ENCODE results near the gene RNF214. TPM values are rescaled to one million over a fixed set of nuclear protein-coding genes. Genes with fewer than 3 reads are reported as not detected.

RNF214 gene
- total and polyA plus RNA-seq, 2 donors (not counting 1 experiment from before 2014, with no cell fraction given), result 16.0 to 36.1 TPM

DNA sequence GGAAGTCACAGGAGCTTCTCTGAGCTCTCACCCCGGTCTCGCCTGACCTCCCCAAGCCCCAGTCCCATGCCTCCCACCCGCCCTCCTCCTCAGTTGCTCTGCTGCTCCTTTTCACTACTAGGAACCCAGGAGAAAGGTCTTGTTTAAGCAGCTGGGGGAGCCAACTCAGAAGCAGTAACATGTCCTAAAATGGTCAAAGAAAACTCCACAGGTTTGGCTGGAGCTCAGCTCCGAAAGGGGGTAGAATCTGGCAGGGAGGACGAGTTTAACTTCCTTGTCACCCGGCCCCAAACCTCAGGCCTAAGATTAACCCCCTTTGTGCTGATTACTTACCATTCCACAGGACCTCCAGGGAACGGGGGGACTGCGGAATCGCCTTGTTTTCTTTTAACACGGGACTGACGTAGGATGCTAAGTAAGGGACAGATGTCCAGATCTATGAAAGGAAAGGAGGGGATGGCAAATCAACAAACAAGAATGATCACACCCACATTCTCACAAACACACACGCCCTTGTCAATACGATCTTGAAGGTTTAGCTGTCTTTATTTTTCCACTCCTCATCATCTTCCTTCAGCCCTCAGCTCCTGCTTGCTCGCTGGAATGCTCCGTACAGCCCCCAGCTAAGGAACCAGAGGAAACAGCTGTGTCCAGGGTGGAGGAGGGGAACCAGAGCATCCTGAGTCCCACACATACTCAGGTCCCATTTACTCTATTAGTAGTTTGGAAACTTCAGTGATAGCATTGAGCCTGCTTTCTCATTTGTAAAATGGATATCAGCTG, 14.1 kb upstream of the RNF214 start:
- Histone ChIP-seq H3K4me2 (replicated peaks; ENCODE audit: low read depth, low read length, poor library complexity, severe bottlenecking) (no peak overlapping the region), H3K27ac (ENCODE audit: low read length in 2 of 2) (no peak overlapping the region), H4K20me1 (ENCODE audit: control insufficient read depth, insufficient read depth, low read length, poor library complexity, severe bottlenecking) (peaks cover 14% of the 10 kb centered on the region), H3K36me3 (replicated peaks in 1 of 2; ENCODE audit: control extremely low read depth in 1 of 2, control insufficient read depth in 1 of 2, extremely low read depth in 1 of 2, insufficient read depth in 2 of 2, low read length in 1 of 2) (peaks cover 5 to 86% of the 10 kb centered on the region in 2 experiments), H3K4me1 (ENCODE audit: control insufficient read depth in 2 of 2, insufficient read depth in 2 of 2, low read length in 2 of 2) (no peaks in the 10 kb centered on the region), H3K9ac (ENCODE audit: low read length) (no peak overlapping the region), H2AFZ (ENCODE audit: insufficient read depth, low read depth, low read length, poor library complexity, severe bottlenecking) (no peak overlapping the region), H3K27me3 (replicated peaks in 1 of 4; ENCODE audit: control extremely low read depth in 1 of 4, control insufficient read depth in 3 of 4, insufficient read depth in 4 of 4, low read length in 3 of 4) (no peaks in the 10 kb centered on the region), H3K9me3 (ENCODE audit: control extremely low read depth in 1 of 3, control insufficient read depth in 2 of 3, insufficient read depth in 1 of 3, low read length in 2 of 3) (no peaks in the 10 kb centered on the region), H3K79me2 (ENCODE audit: control insufficient read depth, insufficient read depth, low read length) (peaks cover 42% of the 10 kb centered on the region), H3K4me3 (ENCODE audit: control extremely low read depth in 1 of 5, extremely low read depth in 1 of 5, insufficient read depth in 1 of 5, low read depth in 2 of 5, low read length in 4 of 5) (no peak overlapping the region)
- ChIA-PET POLR2A (no interaction called here), CTCF (interaction anchor here (1.1 to 19.9 kb wide), 2 partner anchors 8 to 39 kb away, joined by 3 to 309 read pairs; partner anchors contain the start of gene SIDT2)
- H3K4me3 Mint-ChIP-seq, result no peak overlapping the region
- H3K9me3 Mint-ChIP-seq (ENCODE audit: insufficient read depth), result no peaks in the 10 kb centered on the region
- WGBS (ENCODE audit: insufficient coverage), result 97% methylated on average over 3 of the region's 15 CpGs
- ATAC-seq (ENCODE audit: low read depth) (no peak), DNase-seq (no peak)
- H3K4me1 Mint-ChIP-seq, result peaks cover 4% of the 10 kb centered on the region
- intact Hi-C loops (cut with micrococcal nuclease), result no loop called here
- H3K27me3 Mint-ChIP-seq, result no peaks in the 10 kb centered on the region
- peak overlapping the region; percentile 10 for H3K27ac Mint-ChIP-seq
- no peak for TF ChIP-seq EZH2 (IDR thresholded peaks at IDR 0.05; ENCODE audit: borderline replicate concordance, insufficient read depth, low read depth, low read length, poor library complexity, severe bottlenecking)
- TF ChIP-seq, protein P1, sequence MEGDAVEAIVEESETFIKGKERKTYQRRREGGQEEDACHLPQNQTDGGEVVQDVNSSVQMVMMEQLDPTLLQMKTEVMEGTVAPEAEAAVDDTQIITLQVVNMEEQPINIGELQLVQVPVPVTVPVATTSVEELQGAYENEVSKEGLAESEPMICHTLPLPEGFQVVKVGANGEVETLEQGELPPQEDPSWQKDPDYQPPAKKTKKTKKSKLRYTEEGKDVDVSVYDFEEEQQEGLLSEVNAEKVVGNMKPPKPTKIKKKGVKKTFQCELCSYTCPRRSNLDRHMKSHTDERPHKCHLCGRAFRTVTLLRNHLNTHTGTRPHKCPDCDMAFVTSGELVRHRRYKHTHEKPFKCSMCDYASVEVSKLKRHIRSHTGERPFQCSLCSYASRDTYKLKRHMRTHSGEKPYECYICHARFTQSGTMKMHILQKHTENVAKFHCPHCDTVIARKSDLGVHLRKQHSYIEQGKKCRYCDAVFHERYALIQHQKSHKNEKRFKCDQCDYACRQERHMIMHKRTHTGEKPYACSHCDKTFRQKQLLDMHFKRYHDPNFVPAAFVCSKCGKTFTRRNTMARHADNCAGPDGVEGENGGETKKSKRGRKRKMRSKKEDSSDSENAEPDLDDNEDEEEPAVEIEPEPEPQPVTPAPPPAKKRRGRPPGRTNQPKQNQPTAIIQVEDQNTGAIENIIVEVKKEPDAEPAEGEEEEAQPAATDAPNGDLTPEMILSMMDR (IDR thresholded peaks at IDR 0.05), result no peak

DNA sequence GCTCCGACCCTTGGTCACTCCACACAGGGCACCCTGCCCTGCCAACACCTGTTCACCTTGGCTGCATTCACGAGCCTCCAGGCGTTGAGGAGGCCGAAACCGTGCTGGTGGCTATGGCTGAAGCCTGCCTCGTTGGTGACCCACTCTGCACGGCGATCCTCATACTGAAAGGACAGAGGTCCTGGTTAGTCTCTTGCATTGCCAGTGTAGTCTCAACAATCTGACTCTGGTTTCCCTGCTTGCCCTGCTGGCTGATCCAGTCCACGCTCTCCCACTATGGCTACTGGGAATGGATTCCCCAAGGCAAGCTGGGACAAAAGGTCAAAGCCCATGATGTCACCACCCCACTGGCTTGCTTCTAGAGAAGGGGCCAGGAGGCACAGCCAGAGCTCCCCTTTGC, 13.5 kb upstream of the RNF214 start:
- Histone ChIP-seq H3K4me3 (ENCODE audit: control extremely low read depth in 1 of 5, extremely low read depth in 1 of 5, insufficient read depth in 1 of 5, low read depth in 2 of 5, low read length in 4 of 5) (no peak overlapping the region), H4K20me1 (ENCODE audit: control insufficient read depth, insufficient read depth, low read length, poor library complexity, severe bottlenecking) (peaks cover 16% of the 10 kb centered on the region), H3K27ac (ENCODE audit: low read length in 2 of 2) (no peak overlapping the region), H3K4me2 (replicated peaks; ENCODE audit: low read depth, low read length, poor library complexity, severe bottlenecking) (no peak overlapping the region), H3K9ac (ENCODE audit: low read length) (no peak overlapping the region), H3K36me3 (replicated peaks in 1 of 2; ENCODE audit: control extremely low read depth in 1 of 2, control insufficient read depth in 1 of 2, extremely low read depth in 1 of 2, insufficient read depth in 2 of 2, low read length in 1 of 2) (peaks cover 7 to 89% of the 10 kb centered on the region in 2 experiments), H2AFZ (ENCODE audit: insufficient read depth, low read depth, low read length, poor library complexity, severe bottlenecking) (no peak overlapping the region), H3K9me3 (ENCODE audit: control extremely low read depth in 1 of 3, control insufficient read depth in 2 of 3, insufficient read depth in 1 of 3, low read length in 2 of 3) (no peaks in the 10 kb centered on the region), H3K79me2 (ENCODE audit: control insufficient read depth, insufficient read depth, low read length) (peaks cover 49% of the 10 kb centered on the region), H3K27me3 (replicated peaks in 1 of 4; ENCODE audit: control extremely low read depth in 1 of 4, control insufficient read depth in 3 of 4, insufficient read depth in 4 of 4, low read length in 3 of 4) (no peaks in the 10 kb centered on the region), H3K4me1 (ENCODE audit: control insufficient read depth in 2 of 2, insufficient read depth in 2 of 2, low read length in 2 of 2) (no peaks in the 10 kb centered on the region)
- ChIA-PET POLR2A (no interaction called here), CTCF (interaction anchor here (19.9 kb wide), 1 partner anchor 40 kb away, joined by 309 read pairs; the partner anchor contains the start of gene SIDT2)
- WGBS (ENCODE audit: insufficient coverage), result 100% methylated on average over 9 of the region's 9 CpGs
- no peaks in the 10 kb centered on the region for H3K27me3 Mint-ChIP-seq
- no peak for TF ChIP-seq EZH2 (IDR thresholded peaks at IDR 0.05; ENCODE audit: borderline replicate concordance, insufficient read depth, low read depth, low read length, poor library complexity, severe bottlenecking)
- TF ChIP-seq, protein P1 (IDR thresholded peaks at IDR 0.05), result no peak
- no peak overlapping the region for H3K27ac Mint-ChIP-seq
- peaks cover 4% of the 10 kb centered on the region for H3K4me1 Mint-ChIP-seq
- DNase-seq (no peak), ATAC-seq (ENCODE audit: low read depth) (no peak)
- no peak overlapping the region for H3K4me3 Mint-ChIP-seq
- intact Hi-C loops (cut with micrococcal nuclease), result no loop called here
- no peaks in the 10 kb centered on the region for H3K9me3 Mint-ChIP-seq (ENCODE audit: insufficient read depth)
